HL-60 (cell line): ENCODE measurements around the gene GCNT4.

Experiments
- GABPA ChIP-seq: IDR thresholded peaks from 2 replicates; pipeline ENCODE4 v1.6.1; 2012; ENCODE audit warnings: low read depth
- POLR2AphosphoS5 ChIP-seq: IDR thresholded peaks from 2 replicates; pipeline ENCODE4 v1.6.1; 2012; ENCODE audit warnings: low read depth
- TF ChIP-seq, protein P1 (sequence below): IDR thresholded peaks from one replicate; pipeline ENCODE4 v1.5.1; 2011; ENCODE audit warnings: low read length, control low read depth, inconsistent platforms; ENCODE audit not compliant: insufficient read depth
- TF ChIP-seq, protein P2 (sequence below): IDR thresholded peaks from 2 replicates; pipeline ENCODE4 v1.6.1; 2012; ENCODE audit warnings: low read depth; ENCODE audit not compliant: insufficient replicate concordance

DNA sequence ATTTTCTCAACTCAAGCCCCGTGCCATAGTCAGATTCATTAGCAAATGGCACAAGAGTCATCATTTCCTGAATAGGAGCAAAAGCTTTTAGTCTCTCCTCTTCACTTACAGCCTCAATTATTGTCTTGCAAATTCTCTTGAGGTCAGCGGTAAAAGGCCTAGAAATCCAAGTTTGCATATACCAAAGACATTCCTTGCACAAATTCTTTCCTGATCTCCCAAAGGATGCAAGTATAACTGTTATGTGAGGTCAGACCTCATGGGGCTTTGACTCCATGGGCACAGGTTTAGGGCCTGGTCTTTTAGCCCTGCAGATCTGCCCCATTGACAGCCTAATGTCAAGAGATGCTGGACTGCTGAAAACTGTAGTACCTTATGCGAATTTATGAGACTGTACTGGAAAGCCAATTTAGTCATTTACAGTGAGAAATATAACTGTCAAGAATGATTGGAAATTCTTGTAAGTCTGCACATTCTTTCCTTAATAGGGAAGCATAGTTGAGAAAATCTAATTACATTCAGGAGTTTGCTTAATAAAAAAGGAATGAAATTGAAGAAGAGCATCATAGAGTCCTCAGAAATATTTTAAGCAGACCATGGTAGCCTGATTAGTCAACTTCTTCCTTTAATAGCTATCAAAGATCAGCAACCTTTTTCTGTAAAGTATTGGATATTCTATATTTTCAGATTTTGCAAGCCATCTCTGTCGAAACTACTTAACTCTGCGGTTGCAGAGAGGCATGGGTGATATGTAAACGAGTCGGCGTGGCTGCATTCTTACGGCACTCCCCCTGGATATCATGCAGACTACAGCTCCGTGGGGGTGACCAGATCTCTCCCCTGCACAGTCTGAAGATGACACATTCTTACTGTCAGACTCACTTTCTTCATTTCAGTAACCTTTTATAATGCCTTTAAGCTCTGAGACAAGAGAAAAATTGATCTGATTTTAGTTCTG is 45.2 kb downstream of the GCNT4 start:
- TF ChIP-seq, protein P1, sequence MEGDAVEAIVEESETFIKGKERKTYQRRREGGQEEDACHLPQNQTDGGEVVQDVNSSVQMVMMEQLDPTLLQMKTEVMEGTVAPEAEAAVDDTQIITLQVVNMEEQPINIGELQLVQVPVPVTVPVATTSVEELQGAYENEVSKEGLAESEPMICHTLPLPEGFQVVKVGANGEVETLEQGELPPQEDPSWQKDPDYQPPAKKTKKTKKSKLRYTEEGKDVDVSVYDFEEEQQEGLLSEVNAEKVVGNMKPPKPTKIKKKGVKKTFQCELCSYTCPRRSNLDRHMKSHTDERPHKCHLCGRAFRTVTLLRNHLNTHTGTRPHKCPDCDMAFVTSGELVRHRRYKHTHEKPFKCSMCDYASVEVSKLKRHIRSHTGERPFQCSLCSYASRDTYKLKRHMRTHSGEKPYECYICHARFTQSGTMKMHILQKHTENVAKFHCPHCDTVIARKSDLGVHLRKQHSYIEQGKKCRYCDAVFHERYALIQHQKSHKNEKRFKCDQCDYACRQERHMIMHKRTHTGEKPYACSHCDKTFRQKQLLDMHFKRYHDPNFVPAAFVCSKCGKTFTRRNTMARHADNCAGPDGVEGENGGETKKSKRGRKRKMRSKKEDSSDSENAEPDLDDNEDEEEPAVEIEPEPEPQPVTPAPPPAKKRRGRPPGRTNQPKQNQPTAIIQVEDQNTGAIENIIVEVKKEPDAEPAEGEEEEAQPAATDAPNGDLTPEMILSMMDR, result no peak
- TF ChIP-seq GABPA (no peak), POLR2AphosphoS5 (no peak)
- TF ChIP-seq, protein P2, sequence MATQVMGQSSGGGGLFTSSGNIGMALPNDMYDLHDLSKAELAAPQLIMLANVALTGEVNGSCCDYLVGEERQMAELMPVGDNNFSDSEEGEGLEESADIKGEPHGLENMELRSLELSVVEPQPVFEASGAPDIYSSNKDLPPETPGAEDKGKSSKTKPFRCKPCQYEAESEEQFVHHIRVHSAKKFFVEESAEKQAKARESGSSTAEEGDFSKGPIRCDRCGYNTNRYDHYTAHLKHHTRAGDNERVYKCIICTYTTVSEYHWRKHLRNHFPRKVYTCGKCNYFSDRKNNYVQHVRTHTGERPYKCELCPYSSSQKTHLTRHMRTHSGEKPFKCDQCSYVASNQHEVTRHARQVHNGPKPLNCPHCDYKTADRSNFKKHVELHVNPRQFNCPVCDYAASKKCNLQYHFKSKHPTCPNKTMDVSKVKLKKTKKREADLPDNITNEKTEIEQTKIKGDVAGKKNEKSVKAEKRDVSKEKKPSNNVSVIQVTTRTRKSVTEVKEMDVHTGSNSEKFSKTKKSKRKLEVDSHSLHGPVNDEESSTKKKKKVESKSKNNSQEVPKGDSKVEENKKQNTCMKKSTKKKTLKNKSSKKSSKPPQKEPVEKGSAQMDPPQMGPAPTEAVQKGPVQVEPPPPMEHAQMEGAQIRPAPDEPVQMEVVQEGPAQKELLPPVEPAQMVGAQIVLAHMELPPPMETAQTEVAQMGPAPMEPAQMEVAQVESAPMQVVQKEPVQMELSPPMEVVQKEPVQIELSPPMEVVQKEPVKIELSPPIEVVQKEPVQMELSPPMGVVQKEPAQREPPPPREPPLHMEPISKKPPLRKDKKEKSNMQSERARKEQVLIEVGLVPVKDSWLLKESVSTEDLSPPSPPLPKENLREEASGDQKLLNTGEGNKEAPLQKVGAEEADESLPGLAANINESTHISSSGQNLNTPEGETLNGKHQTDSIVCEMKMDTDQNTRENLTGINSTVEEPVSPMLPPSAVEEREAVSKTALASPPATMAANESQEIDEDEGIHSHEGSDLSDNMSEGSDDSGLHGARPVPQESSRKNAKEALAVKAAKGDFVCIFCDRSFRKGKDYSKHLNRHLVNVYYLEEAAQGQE, result no peak
